Medulla oblongata (tissue), 1 donor: ENCODE results near the gene FNBP1.
A peak's percentile ranks its signal among the peaks of the same experiment; 100 is the strongest.
"Not testable (repeated sequence)": the region's sequence is repeated elsewhere in the genome, so short reads cannot be mapped to it uniquely, and the experiment has no call there.

ENCODE experiments used
- DNase-seq: peaks from one replicate; pipeline ENCODE4 v3.0.0-alpha.2; 2015; ENCODE audit errors: extremely low spot score

Gene FNBP1

DNA sequence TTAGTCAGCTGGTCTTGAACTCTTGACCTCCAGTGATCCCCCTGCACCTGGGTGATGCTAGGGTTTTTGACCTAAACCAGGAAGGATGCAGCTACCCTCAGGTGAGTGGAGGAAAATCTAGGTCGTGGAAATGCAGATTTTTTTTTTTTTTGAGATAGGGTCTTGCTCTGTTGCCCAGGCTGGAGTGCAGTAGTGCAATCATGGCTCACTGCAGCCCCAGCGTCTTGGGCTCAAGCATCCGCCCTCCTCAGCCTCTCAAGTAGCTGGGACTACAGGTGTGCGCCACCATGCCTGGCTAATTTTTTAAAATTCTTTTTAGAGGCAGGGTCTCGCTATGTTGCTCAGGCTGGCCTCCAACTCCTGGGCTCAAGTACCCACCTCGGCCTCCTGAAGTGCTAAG, 51.9 kb downstream of the FNBP1 start:
- not testable (repeated sequence) for DNase-seq

DNA sequence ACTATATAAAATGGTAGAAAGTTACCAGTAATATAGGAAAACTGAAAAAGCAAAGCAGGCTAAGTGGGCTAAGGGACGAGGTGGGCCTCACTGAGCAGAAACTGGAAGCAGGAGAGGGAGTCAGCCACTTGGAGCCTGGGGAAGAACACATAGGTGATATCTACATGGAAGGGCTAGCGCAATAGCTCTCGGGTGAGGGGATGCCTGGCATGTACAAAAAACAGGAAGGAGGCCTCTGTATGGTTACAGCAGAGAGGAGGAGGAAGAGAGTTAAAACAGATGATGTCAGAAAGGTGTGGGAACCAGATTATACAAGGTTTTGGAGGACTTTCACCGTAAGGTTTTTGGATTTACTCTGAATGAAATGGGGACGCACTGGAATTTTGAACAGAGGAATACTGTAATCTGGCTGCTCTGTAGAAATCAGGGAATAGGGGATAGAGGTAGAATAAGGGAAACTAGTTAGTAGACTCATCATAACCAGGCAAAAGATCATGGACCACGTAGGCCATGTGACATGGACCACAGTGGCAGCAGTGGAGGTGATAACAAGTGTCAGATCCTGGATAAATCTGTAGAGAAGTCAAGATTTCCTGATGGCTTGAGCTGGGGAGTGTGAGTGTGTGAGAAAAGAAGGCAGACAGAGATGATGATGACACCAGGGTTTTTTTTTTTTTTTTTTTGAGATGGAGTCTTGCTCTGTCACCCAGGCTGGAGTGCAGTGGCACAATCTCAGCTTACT, 52.5 kb downstream of the FNBP1 start:
- no peak for DNase-seq

DNA sequence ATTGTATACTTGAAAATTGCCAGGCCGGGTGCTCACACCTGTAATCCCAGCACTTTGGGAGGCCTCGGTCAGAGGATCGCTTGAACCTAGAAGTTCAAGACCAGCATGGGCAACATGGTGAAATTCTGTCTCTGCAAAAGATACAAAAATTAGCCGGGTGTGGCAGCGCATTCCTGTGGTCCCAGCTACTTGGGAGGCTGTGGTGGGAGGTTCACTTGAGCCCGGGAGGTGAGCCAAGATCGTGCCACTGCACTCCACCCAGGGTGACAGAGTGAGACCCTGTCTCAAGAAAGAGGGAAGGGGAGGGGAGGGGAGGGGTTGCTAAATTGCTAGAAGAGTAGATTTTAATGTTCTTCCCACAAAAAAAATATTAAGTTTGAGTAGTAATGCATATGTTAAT, 53.2 kb downstream of the FNBP1 start:
- DNase-seq = no peak

GRCh38 chr9:129989362-129989708, 53.7 kb downstream of the FNBP1 start:
- DNase-seq = no peak

GRCh38 chr9:129988607-129989361, 54.2 kb downstream of the FNBP1 start:
- DNase-seq = no peak

DNA sequence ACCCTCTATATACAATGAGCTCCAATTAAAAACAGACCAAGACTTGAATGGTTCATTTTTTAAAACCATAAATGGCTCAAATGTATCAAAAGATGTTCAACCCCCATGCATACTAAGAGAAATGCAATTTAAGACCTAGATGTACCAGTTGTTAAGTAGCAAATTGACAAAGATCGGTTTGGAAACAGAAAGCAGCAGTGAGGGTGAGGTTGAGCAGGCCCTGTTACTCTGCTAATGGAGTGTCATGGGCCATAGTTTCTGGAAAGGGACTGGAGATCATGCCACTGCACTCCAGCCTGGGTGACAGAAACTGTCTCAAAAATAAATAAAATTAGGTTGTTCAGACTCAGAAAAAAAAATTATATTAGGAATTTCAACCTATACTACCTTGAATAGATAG, 55.0 kb downstream of the FNBP1 start:
- no peak for DNase-seq

DNA sequence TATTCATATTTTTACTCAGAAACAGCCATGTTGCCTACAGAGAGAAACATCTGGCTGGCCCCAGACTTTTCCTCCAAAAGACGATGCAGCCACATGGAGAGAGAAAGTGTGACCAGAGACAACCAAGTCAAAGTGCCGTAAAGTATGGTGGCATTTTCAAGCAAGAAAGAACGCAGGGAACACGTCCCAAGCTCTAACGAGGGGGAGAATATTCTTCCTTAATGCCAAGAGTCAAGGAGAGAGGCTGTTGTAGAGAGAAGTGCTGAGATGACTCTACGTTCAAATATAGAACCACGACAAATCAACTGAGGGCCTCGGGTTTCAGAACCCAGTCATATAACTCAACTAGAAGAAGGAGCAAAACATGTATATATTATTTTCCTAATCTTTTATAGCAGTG, 55.9 kb downstream of the FNBP1 start:
- DNase-seq = no peak

DNA sequence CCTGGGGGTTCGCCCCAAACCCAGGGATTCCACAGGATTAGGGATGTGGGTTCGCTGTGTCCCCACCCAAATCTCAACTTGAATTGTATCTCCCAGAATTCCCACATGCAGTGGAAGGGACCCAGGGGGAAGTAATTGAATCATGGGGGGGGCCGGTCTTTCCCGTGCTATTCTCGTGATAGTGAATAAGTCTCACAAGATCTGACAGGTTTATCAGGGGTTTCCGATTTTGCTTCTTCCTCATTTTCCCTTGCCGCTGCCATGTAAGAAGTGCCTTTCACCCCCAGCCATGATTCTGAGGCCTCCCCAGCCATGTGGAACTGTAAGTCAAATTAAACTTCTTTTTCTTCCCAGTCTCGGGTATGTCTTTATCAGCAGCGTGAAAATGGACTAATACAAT, 58.4 kb downstream of the FNBP1 start:
- not testable (repeated sequence) for DNase-seq

GRCh38 chr9:129983891-129984290, 59.1 kb downstream of the FNBP1 start:
- DNase-seq = no peak

DNA sequence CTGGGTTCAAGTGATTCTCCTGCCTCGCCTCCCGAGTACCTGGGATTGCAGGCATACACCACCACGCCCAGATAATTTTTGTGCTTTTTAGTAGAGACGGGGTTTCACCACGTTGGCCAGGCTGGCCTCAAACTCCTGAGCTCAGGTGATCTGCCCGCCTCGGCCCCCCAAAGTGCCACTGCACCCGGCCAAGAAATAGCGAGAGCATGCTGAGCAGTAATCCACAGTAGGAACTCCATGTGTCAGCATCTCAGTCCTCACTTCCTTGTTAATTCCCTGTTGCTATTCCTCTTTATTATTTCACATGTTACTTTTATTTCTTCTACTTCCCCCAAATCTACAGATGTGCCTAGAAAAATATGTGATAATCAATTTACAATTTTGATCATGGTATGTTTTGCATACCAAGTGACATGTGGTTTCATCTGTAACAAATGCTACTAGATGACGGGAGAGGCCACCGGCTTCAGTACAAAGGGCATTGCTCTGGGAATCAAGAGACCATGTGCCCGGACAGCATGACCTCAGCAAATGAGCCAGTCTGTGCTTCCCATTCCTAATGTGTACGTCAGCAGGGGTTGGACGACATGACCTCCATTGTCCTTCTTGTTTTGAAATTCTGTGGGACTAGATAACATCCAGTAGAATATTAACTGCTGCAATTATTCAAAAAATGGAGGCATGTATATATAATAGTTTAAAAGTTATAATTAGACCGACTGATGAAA, 61.6 kb downstream of the FNBP1 start:
- peak; percentile 81 for DNase-seq

GRCh38 chr9:129980224-129980623, 62.8 kb downstream of the FNBP1 start:
- not testable (repeated sequence) for DNase-seq

DNA sequence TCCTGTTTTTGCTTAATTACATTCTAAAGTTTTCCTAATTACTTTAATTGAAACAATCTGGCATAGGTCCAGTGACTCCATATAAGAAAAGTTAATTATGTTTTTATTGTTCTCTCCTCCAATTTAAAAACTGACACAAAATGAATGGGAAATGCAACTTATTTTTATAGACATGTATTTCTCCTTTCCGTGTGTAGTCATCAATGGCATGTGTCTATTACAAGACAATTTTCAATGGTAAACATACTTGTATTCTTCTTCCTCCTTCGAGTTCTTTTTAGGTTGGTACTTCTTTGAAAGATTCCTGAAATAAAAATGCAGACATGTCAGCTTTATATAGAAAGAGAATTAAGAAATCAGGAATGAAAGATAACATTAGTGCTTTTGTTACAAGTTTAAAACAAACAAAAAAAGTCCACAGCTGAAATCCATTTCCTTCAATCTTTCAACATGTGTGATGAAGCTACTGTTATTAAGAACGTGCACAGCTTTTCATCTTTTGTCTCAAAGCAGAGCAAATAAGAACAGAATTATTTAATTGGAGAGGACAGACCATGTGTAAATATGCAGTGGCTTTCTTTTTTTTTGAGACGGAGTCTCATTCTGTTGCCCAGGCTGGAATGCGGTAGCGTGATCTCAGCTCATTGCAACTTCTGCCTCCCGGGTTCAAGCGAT, 63.8 kb downstream of the FNBP1 start:
- no peak for DNase-seq

DNA sequence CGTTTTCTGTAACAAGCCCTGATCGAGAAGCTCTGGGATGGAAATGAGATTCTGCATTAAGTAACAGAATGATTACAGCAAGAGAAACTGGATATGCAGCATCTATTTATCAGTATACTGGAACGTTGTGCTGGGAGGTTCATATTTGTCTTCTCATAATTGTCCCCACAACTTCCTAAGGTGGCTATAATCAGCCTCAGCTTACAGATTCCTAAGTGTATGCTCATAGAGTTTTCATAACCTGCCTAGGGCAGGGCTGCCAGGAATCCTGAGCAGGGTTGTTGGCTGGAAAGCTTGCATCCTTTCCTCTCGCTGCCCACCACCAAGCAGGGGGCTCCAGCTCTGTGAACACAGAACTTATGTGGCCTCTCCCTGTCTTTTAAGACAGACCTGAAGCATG, 70.2 kb downstream of the FNBP1 start:
- no peak for DNase-seq

- DNase-seq = no peak
These were observed 74.1 kb downstream of the FNBP1 start for GRCh38 chr9:129968690-129969485.

DNA sequence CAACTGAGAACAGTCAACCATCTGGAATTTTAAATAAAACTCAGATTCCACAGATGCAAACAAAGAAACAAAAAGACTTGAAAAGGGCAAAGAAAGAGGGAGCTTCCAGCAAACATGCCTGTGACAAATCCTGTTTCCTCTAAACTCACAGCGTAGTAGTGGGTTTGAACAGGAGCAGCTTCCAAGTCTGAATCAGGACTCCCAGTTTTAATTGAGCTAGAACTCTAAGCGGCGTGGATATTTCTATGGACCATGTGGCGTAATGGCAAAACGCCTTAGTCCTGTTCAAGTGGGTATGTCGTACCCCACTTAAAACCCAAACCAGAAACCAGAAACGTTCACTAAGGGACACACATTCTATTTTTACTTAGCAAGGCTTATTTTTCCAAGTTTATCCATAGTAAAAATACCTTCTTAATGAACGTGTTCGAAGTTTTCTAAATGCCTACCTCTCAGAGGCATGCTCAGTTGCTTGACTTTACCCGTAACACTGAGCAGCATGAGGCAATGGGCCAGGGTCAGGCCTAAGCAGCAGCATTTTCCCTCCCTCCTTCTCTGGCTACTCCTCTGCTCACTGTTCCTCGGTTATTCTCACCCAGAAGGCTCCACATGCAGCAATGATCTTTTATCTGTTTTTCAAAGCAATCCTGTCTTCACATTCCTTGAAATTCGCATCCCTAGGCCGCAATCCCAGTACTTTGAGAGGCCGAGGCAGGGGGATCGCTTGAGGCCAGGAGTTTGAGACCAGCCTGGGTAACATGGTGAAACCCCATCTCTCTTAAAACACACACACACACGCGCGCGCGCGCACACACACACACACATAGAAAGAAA, 77.9 kb downstream of the FNBP1 start:
- peak; percentile 50 for DNase-seq

DNA sequence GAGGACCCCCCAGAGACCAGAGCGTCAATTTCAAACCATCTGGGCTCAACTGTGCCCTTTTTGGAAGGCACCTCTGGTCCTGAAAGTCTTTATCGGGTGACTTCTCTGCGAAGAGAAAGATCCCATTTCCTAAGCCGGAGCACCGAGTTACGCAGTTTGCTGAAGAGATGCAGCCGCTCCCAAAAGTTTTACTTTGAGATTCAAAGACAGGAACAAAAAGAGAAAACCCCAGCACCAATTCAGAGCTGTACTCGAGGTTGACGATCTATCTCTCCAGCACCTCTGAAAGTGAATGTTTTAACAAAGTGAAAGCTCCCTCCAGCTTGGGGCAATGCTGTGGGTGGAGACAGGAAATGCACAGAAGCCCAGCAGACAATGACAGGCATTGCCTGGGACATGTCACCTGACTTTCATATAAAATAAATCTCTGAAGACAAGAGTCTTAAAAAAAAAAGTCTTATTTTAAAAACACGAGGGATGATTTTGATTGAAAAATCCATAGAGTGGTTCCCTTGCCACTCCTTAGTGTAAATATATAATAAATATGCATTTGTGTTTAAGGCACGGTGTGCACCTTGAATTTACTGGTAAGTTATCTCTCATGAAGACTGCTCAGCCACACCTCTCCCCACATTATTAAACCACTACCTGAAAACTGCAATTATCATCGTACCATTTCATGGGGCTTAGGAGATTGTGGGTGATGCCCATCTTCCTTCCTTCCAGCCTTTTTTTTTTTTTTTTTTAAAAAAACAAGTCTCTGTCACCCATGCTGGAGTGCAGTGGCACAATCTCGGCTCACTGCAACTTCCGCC, 79.9 kb downstream of the FNBP1 start:
- DNase-seq = peak; percentile 84

DNA sequence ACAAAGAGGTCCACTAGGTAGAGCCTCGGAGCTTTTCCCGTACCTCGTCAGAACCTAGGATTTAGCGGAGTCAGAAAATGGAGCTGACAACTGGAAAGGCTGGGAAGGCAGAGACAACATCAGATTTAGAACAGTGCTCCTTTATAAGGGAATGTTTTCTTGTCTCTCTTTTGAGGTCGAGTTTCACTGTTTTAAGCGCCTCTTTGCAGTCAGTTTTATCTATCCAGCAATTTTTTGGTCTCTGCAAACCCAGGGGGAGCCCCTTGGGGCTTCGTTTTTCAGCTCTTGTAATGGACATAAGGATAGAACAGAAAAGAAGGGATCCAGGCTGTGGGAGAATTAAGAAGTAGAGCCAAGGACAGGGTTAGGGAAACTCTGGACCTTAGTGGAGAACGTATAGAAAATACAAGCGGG, 80.5 kb downstream of the FNBP1 start:
- peak; percentile 46 for DNase-seq

DNA sequence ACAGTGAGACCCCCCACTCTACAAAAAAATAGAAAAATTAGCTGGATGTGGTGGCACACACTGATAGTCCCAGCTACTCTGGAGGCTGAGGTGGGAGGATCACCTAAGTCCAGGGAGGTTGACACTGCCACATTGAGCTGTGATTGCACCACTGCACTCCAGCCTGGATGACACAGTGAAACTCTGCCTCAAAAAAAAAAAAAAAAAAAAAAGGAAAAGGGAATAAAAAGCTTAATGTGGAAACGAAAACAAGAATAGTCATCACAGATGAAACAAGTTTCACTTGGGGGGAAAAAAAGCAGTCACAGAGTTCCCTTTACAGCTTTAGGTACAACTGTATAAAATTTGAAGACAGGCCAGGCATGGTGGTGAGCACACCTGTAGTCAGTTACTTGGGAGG, 84.2 kb downstream of the FNBP1 start:
- DNase-seq = no peak

GRCh38 chr9:129954868-129955550, 88.0 kb downstream of the FNBP1 start:
- DNase-seq = peak; percentile 73
